ENCODE results near the gene C2CD4D. TPM values are rescaled to one million over a fixed set of nuclear protein-coding genes. Genes with fewer than 3 reads are reported as not detected.

C2CD4D gene
- total and polyA plus RNA-seq, 2 donors (not counting 1 experiment from before 2014, with no cell fraction given): not detected

DNA sequence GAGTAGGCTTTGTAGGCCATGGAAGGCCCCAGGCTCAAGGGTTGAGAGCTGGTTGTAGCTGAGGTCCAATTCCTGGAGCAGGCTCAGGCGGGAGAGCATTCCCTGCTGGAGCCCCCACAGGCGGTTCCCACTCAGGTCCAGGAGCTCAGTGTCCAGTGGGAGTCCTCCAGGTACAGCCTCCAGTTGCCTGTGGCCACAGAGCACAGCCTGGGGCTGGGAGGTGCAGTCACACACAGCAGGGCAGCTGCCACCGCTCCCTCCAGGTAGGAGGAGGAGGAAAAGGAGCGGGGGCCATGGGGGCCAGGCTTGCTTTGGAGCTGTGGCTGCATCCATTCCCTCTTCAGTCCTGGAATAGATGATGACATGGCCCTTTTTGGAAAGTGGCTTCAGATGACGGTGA lies 37.2 kb downstream of the C2CD4D start:
- no peak overlapping the region for H3K9ac ChIP-seq (ENCODE audit: insufficient read depth, low read length)
- H2AFZ ChIP-seq (ENCODE audit: low read length): no peak overlapping the region
- H3K27me3 ChIP-seq (ENCODE audit: control insufficient read depth, insufficient read depth, low read length): peaks cover 68% of the 10 kb centered on the region
- no peaks in the 10 kb centered on the region for H4K20me1 ChIP-seq (ENCODE audit: control insufficient read depth, extremely low read depth, insufficient read depth, low read length)
- H3K9me3 ChIP-seq (ENCODE audit: control insufficient read depth, insufficient read depth, low read depth, low read length): no peaks in the 10 kb centered on the region
- no peak overlapping the region for H3K4me2 ChIP-seq (ENCODE audit: extremely low read depth, insufficient read depth, low read length)
- TF ChIP-seq EZH2 (IDR thresholded peaks at IDR 0.05; ENCODE audit: low read length, missing control alignments): no peak
- TF ChIP-seq, protein P1, sequence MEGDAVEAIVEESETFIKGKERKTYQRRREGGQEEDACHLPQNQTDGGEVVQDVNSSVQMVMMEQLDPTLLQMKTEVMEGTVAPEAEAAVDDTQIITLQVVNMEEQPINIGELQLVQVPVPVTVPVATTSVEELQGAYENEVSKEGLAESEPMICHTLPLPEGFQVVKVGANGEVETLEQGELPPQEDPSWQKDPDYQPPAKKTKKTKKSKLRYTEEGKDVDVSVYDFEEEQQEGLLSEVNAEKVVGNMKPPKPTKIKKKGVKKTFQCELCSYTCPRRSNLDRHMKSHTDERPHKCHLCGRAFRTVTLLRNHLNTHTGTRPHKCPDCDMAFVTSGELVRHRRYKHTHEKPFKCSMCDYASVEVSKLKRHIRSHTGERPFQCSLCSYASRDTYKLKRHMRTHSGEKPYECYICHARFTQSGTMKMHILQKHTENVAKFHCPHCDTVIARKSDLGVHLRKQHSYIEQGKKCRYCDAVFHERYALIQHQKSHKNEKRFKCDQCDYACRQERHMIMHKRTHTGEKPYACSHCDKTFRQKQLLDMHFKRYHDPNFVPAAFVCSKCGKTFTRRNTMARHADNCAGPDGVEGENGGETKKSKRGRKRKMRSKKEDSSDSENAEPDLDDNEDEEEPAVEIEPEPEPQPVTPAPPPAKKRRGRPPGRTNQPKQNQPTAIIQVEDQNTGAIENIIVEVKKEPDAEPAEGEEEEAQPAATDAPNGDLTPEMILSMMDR (conservative IDR thresholded peaks at IDR 0.05 in 1 of 2, IDR thresholded peaks at IDR 0.05 in 1 of 2; ENCODE audit: low read depth in 1 of 2, low read length in 2 of 2): no peak
- H3K79me2 ChIP-seq (ENCODE audit: control insufficient read depth, insufficient read depth, low read length): no peaks in the 10 kb centered on the region
- no peak overlapping the region for H3K4me3 ChIP-seq (replicated peaks in 1 of 4; ENCODE audit: control extremely low read depth in 1 of 4, insufficient read depth in 1 of 4, low read depth in 3 of 4, low read length in 4 of 4)
- H3K36me3 ChIP-seq (ENCODE audit: control insufficient read depth, insufficient read depth, low read length): no peaks in the 10 kb centered on the region
- no peak overlapping the region for H3K27ac ChIP-seq (ENCODE audit: insufficient read depth, low read length)
- H3K4me1 ChIP-seq (ENCODE audit: control insufficient read depth, extremely low read depth, insufficient read depth, low read length): no peaks in the 10 kb centered on the region
- DNase-seq (ENCODE audit: low read depth in 2 of 2): no peak

DNA sequence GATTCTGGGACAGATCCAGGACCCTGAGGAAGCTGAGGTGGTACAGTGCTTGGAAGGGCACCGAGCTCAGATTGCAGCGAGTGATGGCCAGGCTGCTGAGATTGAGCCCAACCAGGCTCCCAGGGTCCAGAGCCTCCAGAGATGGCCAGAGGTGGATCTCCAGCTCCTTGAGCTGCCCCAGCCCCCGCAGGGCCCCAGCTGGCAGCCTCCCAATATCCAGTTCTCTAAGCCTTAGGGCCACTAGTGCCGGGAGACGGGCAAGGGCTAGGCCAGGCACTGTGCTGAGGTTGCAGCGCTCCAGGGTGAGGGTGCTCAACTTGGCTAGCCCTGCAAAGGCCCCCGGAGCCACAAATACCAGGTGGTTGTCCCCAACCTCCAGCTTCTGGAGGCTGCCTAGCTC lies 37.8 kb downstream of the C2CD4D start:
- Histone ChIP-seq H3K27me3 (ENCODE audit: control insufficient read depth, insufficient read depth, low read length) (peaks cover 71% of the 10 kb centered on the region), H3K4me3 (replicated peaks in 1 of 4; ENCODE audit: control extremely low read depth in 1 of 4, insufficient read depth in 1 of 4, low read depth in 3 of 4, low read length in 4 of 4) (no peak overlapping the region), H3K36me3 (ENCODE audit: control insufficient read depth, insufficient read depth, low read length) (no peaks in the 10 kb centered on the region), H3K27ac (ENCODE audit: insufficient read depth, low read length) (no peak overlapping the region), H3K4me1 (ENCODE audit: control insufficient read depth, extremely low read depth, insufficient read depth, low read length) (no peaks in the 10 kb centered on the region), H4K20me1 (ENCODE audit: control insufficient read depth, extremely low read depth, insufficient read depth, low read length) (no peaks in the 10 kb centered on the region), H3K4me2 (ENCODE audit: extremely low read depth, insufficient read depth, low read length) (no peak overlapping the region), H3K9me3 (ENCODE audit: control insufficient read depth, insufficient read depth, low read depth, low read length) (no peaks in the 10 kb centered on the region), H3K79me2 (ENCODE audit: control insufficient read depth, insufficient read depth, low read length) (no peaks in the 10 kb centered on the region), H3K9ac (ENCODE audit: insufficient read depth, low read length) (no peak overlapping the region), H2AFZ (ENCODE audit: low read length) (no peak overlapping the region)
- no peak for DNase-seq (ENCODE audit: low read depth in 2 of 2)
- no peak for TF ChIP-seq EZH2 (IDR thresholded peaks at IDR 0.05; ENCODE audit: low read length, missing control alignments)
- TF ChIP-seq, protein P1 (conservative IDR thresholded peaks at IDR 0.05 in 1 of 2, IDR thresholded peaks at IDR 0.05 in 1 of 2; ENCODE audit: low read depth in 1 of 2, low read length in 2 of 2): no peak

DNA sequence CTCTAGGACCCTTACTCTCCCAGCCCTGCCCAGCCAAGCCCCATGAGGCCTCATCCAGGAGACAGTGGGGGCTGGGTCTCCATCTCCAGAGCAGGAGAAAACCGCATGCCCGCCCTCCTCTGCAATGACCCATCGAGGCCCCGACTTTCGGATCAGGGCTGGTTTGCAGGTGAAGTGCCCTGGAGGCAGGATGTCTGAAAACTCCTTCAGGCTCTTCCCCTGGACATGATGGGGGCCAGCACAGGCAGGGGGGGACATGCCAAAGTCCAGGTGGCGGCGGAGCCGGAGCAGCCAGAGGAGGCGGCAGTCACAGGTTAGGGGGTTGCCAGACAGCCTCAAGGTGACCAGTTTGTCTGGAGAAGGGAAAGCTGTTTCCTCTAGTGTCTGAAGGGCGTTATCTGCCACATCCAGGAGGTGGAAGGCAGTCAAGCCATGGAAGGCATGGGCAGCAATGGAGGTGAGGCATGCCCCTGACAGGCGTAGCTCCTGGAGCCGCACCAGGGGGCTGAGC lies 38.3 kb downstream of the C2CD4D start:
- Histone ChIP-seq H3K9ac (ENCODE audit: insufficient read depth, low read length) (no peak overlapping the region), H3K4me3 (replicated peaks in 1 of 4; ENCODE audit: control extremely low read depth in 1 of 4, insufficient read depth in 1 of 4, low read depth in 3 of 4, low read length in 4 of 4) (no peak overlapping the region), H3K27ac (ENCODE audit: insufficient read depth, low read length) (no peak overlapping the region), H3K27me3 (ENCODE audit: control insufficient read depth, insufficient read depth, low read length) (peaks cover 73% of the 10 kb centered on the region), H3K4me2 (ENCODE audit: extremely low read depth, insufficient read depth, low read length) (no peak overlapping the region), H3K9me3 (ENCODE audit: control insufficient read depth, insufficient read depth, low read depth, low read length) (no peaks in the 10 kb centered on the region), H3K4me1 (ENCODE audit: control insufficient read depth, extremely low read depth, insufficient read depth, low read length) (no peaks in the 10 kb centered on the region), H4K20me1 (ENCODE audit: control insufficient read depth, extremely low read depth, insufficient read depth, low read length) (no peaks in the 10 kb centered on the region), H2AFZ (ENCODE audit: low read length) (no peak overlapping the region), H3K36me3 (ENCODE audit: control insufficient read depth, insufficient read depth, low read length) (no peaks in the 10 kb centered on the region), H3K79me2 (ENCODE audit: control insufficient read depth, insufficient read depth, low read length) (no peaks in the 10 kb centered on the region)
- no peak for TF ChIP-seq EZH2 (IDR thresholded peaks at IDR 0.05; ENCODE audit: low read length, missing control alignments)
- TF ChIP-seq, protein P1 (conservative IDR thresholded peaks at IDR 0.05 in 1 of 2, IDR thresholded peaks at IDR 0.05 in 1 of 2; ENCODE audit: low read depth in 1 of 2, low read length in 2 of 2): no peak
- DNase-seq (ENCODE audit: low read depth in 2 of 2): no peak
